Mucosa of descending colon (tissue), 3 donors: ENCODE data around the gene DCP1A. TPM values are rescaled to one million over a fixed set of nuclear protein-coding genes. Genes with fewer than 3 reads are reported as not detected.
A peak's percentile ranks its signal among the peaks of the same experiment; 100 is the strongest.

ENCODE experiments used
- ATAC-seq: fragments of 200-7000 bp; cut with Tn5 transposase; one replicate; pipeline ENCODE4 v1.9.1; 2020; ENCODE audit warnings: mild to moderate bottlenecking, moderate library complexity
- DNase-seq, 3 donors: peaks; one replicate each; pipeline ENCODE4 v3.0.0-alpha.2; 2020
- H3K36me3 ChIP-seq: fragments of 200-600 bp; one replicate; pipeline ENCODE4 v1.8.0; 2021; ENCODE audit warnings: low read depth, mild to moderate bottlenecking
- H3K4me1 ChIP-seq: fragments of 200-600 bp; one replicate; pipeline ENCODE4 v1.8.0; 2021; ENCODE audit warnings: low read depth, mild to moderate bottlenecking
- H3K4me3 ChIP-seq: fragments of 200-600 bp; one replicate; pipeline ENCODE4 v1.8.0; 2021; ENCODE audit warnings: mild to moderate bottlenecking
- H3K9me3 ChIP-seq: fragments of 200-600 bp; one replicate; pipeline ENCODE4 v1.8.0; 2021; ENCODE audit warnings: mild to moderate bottlenecking
- intact Hi-C, 2 donors: fragments of 100-400 bp; cut with DNase I in 1 of 2; cut with micrococcal nuclease in 1 of 2; formaldehyde crosslinking; loops; one replicate each; pipeline versions ENCODE4 v1.11.0 to v1.11.1; 2022; cut with DNase I, micrococcal nuclease
- total RNA-seq, 3 donors: library from RNA; stranded (reverse); fragmentation: NEBNext Ultra II Directional in 2 of 3; extraction: Animal tissue kit (Norgen Biotek cat#: 25700) in 2 of 3; gene quantifications; one replicate each; pipeline versions ENCODE4 v1.2.1 to v1.2.4, GENCODE V29; 2021 to 2023
- TF ChIP-seq, protein P1 (sequence below): fragments of 200-600 bp; IDR thresholded peaks from one replicate; pipeline ENCODE4 v1.8.0; 2022; ENCODE audit warnings: antibody characterized with exemption, mild to moderate bottlenecking
- donor health status: DM: no; HTN: no; CAD: no; lungs with moderate emphysema.
- donor health status: DM: no; HTN: no; CAD: no.
- donor health status: DM: no; HTN: yes; CAD: no.

The DCP1A gene
- total RNA-seq, 3 donors from 2014 or later, result 20.7 to 28.2 (median 21.3) TPM

DNA sequence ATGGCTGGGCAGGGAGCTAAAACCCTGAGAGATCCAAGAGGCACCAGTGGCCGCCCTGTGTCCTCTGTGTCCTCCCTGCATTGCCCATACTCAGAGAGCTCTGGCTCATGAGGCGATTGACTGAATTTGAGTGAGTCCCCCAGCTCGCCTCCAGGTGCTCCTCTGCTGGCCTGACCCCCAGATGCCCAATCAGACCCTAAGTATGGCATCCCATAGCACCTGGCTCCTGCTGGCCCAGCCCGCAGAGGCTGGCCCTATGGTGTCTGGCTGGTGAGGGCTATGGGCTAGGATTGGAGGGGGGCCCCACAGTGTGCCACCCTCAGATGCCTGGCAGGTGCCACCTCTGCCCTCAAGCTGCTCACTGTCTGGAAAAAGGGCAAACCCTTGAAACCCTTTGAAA lies 89.9 kb downstream of the DCP1A start:
- TF ChIP-seq, protein P1, sequence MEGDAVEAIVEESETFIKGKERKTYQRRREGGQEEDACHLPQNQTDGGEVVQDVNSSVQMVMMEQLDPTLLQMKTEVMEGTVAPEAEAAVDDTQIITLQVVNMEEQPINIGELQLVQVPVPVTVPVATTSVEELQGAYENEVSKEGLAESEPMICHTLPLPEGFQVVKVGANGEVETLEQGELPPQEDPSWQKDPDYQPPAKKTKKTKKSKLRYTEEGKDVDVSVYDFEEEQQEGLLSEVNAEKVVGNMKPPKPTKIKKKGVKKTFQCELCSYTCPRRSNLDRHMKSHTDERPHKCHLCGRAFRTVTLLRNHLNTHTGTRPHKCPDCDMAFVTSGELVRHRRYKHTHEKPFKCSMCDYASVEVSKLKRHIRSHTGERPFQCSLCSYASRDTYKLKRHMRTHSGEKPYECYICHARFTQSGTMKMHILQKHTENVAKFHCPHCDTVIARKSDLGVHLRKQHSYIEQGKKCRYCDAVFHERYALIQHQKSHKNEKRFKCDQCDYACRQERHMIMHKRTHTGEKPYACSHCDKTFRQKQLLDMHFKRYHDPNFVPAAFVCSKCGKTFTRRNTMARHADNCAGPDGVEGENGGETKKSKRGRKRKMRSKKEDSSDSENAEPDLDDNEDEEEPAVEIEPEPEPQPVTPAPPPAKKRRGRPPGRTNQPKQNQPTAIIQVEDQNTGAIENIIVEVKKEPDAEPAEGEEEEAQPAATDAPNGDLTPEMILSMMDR, result no peak
- Histone ChIP-seq H3K36me3 (no peaks in the 10 kb centered on the region), H3K9me3 (no peaks in the 10 kb centered on the region), H3K4me1 (peaks cover 19% of the 10 kb centered on the region), H3K4me3 (no peak overlapping the region)
- intact Hi-C loops, result no loop called here
- DNase-seq (no peak), ATAC-seq (no peak)

DNA sequence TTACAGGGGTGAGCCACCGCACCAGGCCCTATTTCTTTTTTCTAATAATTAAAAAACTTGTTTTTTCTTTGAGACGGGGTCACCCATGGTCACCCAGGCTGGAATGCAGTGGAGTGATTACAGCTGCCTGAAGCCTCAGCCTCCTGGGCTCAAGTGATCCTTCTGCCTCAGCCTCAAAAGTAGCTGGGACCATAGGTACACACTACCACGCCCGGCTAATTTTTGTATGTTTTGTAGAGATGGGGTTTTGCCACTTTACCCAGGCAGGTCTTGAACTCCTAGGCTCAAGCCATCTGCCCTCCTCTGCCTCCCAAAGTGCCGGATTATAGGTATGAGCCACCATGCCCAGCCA lies 90.7 kb downstream of the DCP1A start:
- no peak overlapping the region for H3K4me3 ChIP-seq
- H3K9me3 ChIP-seq, result no peaks in the 10 kb centered on the region
- H3K36me3 ChIP-seq, result no peaks in the 10 kb centered on the region
- DNase-seq, result no peak
- intact Hi-C loops, result no loop called here
- ATAC-seq, result no peak
- TF ChIP-seq, protein P1, result no peak
- H3K4me1 ChIP-seq, result peaks cover 22% of the 10 kb centered on the region

DNA sequence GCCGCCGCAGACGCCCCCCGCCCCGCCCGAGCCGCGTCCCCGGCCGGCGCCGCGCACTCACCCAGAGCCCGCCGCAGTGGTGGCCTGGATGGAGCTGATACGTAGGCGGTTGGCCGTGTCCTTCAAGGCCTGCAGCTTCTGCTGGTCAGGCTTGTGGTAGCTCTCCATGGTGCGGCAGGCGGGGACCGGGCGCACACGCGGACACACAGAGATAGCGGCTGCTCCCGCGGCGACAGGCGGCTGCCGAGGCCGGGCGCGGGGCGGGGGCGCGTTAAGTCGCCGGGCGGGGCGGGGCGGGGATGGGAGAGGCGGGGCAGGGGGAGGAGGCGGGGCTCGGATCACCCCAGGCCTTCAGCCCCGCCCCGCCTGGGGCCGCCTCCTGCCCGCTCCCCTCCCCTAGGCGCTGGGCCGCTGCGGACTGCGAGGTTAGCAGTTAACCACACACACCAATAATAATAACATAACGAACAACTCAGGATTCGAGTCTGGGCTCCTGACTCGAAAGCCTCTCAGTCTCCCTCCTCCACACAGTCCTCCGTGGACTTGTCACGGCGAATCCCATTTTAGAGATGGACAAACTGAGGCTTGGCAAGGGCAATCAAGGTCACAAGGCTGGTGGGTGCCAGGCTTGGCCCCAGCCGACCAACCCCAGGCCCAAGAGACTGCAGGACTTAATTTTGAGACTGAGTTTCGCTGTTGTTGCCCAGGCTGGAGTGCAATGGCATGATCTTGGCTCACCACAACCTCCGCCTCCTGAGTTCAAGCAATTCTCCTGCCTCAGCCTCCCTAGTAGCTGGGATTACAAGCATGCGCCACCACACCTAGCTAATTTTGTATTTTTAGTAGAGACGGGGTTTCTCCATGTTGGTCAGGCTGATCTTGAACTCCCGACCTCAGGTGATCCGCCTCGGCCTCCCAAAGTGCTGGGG lies 91.3 kb downstream of the DCP1A start, which contains the start of gene TKT:
TKT (minus strand) TSS at position 248 of the 929 bp plus-strand sequence; CDS start at position 168, 80 bp downstream.
- ATAC-seq (peak; percentile 87), DNase-seq (peak; percentile 93)
- TF ChIP-seq, protein P1, result no peak
- Histone ChIP-seq H3K4me1 (peaks cover 22% of the 10 kb centered on the region), H3K36me3 (no peaks in the 10 kb centered on the region), H3K9me3 (no peaks in the 10 kb centered on the region), H3K4me3 (peak within 1 kb of the TSS; percentile 78)
- intact Hi-C loops, result no loop called here

DNA sequence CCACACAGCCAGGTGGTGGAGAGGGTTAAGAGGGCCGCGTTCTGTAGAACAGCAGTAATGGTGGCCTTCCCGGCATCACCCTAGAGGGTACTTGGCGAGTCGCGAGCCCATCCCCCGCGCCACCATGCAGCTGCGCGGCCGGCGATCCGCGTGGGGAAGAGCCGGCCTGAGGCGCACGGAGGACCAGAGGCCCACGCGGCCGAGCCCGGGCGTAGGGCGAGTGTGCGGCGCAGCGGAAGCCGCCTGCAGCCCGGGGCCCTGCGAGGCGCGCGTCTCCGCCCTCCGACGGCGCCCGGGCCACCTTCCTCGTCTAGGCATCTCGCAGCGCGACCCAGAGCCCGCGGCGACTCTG lies 91.9 kb downstream of the DCP1A start:
- ATAC-seq, result peak; percentile 67
- Histone ChIP-seq H3K9me3 (no peaks in the 10 kb centered on the region), H3K4me1 (peaks cover 22% of the 10 kb centered on the region), H3K36me3 (no peaks in the 10 kb centered on the region), H3K4me3 (peak overlapping the region; percentile 78)
- peak in 1 of 3 donors; percentile 68 for DNase-seq
- intact Hi-C loops, result no loop called here
- TF ChIP-seq, protein P1, result no peak

DNA sequence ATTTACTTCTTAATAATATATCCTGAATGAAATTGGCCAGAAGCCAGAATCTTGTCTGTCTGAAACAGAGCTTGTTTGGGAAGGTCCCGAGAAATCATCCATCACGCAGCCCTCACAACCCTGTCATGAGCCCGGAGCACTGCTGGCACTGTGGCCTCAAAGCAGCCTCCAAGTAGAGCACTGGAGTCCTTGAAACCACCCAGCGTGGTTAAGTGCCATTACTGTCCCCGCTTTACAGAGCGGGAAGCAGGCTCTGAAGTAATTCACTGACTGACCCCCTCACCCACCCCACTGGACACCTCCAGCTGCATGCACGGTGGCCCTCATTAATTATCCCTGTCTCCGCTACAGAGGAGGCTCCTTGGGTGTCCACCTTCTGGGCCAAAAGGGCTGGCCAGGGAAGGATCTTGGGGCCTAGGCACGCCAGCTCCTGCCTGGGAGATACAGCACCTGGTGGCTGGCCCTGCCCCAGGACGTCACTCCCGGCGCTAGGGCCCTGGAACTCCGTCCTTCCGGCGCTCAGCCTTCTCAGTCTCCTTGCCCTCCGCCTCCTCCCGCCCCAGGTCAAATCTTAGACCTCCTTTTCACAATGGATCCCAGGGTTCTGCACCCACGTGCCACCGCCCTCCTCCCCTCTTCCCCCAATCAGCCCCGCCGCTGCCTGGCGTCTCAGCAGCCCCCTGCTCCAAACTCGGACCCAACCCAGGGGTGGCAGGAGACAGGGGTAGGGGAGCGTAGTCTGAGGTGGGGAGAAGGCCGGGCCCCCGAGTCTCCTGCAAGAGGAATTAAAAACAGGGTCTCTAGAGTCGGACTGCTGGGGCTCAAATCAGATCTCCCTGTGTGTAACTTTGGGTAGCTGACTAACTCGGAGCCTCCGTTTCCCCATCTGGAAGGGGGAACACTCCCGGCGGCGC lies 92.6 kb downstream of the DCP1A start:
- Histone ChIP-seq H3K9me3 (no peaks in the 10 kb centered on the region), H3K4me1 (peaks cover 22% of the 10 kb centered on the region), H3K36me3 (no peaks in the 10 kb centered on the region), H3K4me3 (peak overlapping the region; percentile 78)
- DNase-seq (peak; percentile 84 to 89 (median 87)), ATAC-seq (peak; percentile 85)
- intact Hi-C loops, result no loop called here
- TF ChIP-seq, protein P1, result no peak
